COLO668 (cell line): Measurements from ENCODE around the gene DDC.
"Not testable (repeated sequence)": the region's sequence is repeated elsewhere in the genome, so short reads cannot be mapped to it uniquely, and the experiment has no call there.

Experiments used
- DNase-seq: peaks from one replicate; lab custom pipeline; 2025; ENCODE audit not compliant: unreplicated experiment; lab: John Stamatoyannopoulos, UW

Gene DDC

GRCh38 chr7:50556247-50556991, 8.8 kb downstream of the DDC start:
- DNase-seq, result no peak

GRCh38 chr7:50555594-50556140, 9.5 kb downstream of the DDC start:
- peak; percentile 54 for DNase-seq

- DNase-seq, result no peak
Measured at GRCh38 chr7:50554431-50555322, 10.5 kb downstream of the DDC start.

- no peak for DNase-seq
Measured at GRCh38 chr7:50553973-50554372, 11.2 kb downstream of the DDC start.

- DNase-seq, result no peak
Measured at GRCh38 chr7:50552921-50553320, 12.3 kb downstream of the DDC start.

GRCh38 chr7:50552139-50552538, 13.1 kb downstream of the DDC start:
- DNase-seq, result peak; percentile 91

- DNase-seq, result not testable (repeated sequence)
Measured at GRCh38 chr7:50545613-50546012, 19.6 kb downstream of the DDC start.

- no peak for DNase-seq
Measured at GRCh38 chr7:50544992-50545391, 20.2 kb downstream of the DDC start.

GRCh38 chr7:50543776-50544442, 21.3 kb downstream of the DDC start:
- no peak for DNase-seq

- no peak for DNase-seq
Measured at GRCh38 chr7:50542132-50542531, 23.1 kb downstream of the DDC start.

GRCh38 chr7:50540785-50541579, 24.2 kb downstream of the DDC start:
- no peak for DNase-seq

GRCh38 chr7:50539725-50540124, 25.5 kb downstream of the DDC start:
- DNase-seq, result no peak

GRCh38 chr7:50538478-50538877, 26.7 kb downstream of the DDC start:
- no peak for DNase-seq

GRCh38 chr7:50537417-50537816, 27.8 kb downstream of the DDC start:
- DNase-seq, result no peak

GRCh38 chr7:50535291-50535711, 29.9 kb downstream of the DDC start:
- not testable (repeated sequence) for DNase-seq

GRCh38 chr7:50534690-50535290, 30.4 kb downstream of the DDC start:
- peak; percentile 32 for DNase-seq

- DNase-seq, result peak; percentile 40
Measured at GRCh38 chr7:50533866-50534265, 31.3 kb downstream of the DDC start.

GRCh38 chr7:50531928-50532327, 33.3 kb downstream of the DDC start:
- DNase-seq, result peak; percentile 91

GRCh38 chr7:50531401-50531911, 33.7 kb downstream of the DDC start:
- peak; percentile 91 for DNase-seq

GRCh38 chr7:50530766-50531165, 34.4 kb downstream of the DDC start:
- no peak for DNase-seq
